Measurements from ENCODE around the gene FBXW4. TPM values are rescaled to one million over a fixed set of nuclear protein-coding genes. Genes with fewer than 3 reads are reported as not detected.

The FBXW4 gene
- total and polyA plus RNA-seq, 2 donors (not counting 1 experiment from before 2014, with no cell fraction given) = 32.7 to 60.8 TPM

DNA sequence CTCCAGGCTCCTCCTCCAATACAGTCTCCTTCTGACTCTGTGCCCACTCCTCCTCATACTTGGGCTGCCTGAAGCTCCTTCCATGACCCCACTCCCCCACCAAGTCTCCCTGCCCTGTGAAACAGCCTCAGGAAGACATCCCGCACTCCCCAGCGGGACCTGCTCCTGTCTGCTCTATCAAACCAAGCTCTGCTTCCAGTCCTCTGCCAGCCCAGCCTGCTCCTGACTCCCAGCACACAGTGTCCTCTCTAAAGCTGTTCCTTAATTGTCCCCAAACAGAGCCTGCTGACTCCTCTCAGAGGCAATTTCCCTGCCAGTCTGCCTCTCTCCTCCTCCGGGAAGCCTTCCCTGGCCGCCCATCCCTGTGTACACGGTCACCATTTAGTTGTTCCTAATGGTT is 116.8 kb downstream of the FBXW4 start:
- H3K36me3 ChIP-seq (ENCODE audit: control insufficient read depth, insufficient read depth, low read length) = peaks cover 11% of the 10 kb centered on the region
- no peak for TF ChIP-seq CTCF (conservative IDR thresholded peaks at IDR 0.05 in 1 of 2, IDR thresholded peaks at IDR 0.05 in 1 of 2; ENCODE audit: low read depth in 1 of 2, low read length in 2 of 2)
- TF ChIP-seq EZH2 (IDR thresholded peaks at IDR 0.05; ENCODE audit: low read length, missing control alignments) = no peak

GRCh38 chr10:101577121-101577871 is 117.7 kb downstream of the FBXW4 start:
- no peak overlapping the region for H2AFZ ChIP-seq (ENCODE audit: low read length)
- H3K4me1 ChIP-seq (ENCODE audit: control insufficient read depth, extremely low read depth, insufficient read depth, low read length) = no peaks in the 10 kb centered on the region
- peaks cover 8% of the 10 kb centered on the region for H3K36me3 ChIP-seq (ENCODE audit: control insufficient read depth, insufficient read depth, low read length)
- no peaks in the 10 kb centered on the region for H3K27me3 ChIP-seq (ENCODE audit: control insufficient read depth, insufficient read depth, low read length)
- H3K27ac ChIP-seq (ENCODE audit: insufficient read depth, low read length) = no peak overlapping the region
- no peak for DNase-seq (ENCODE audit: low read depth in 2 of 2)
- no peaks in the 10 kb centered on the region for H3K79me2 ChIP-seq (ENCODE audit: control insufficient read depth, insufficient read depth, low read length)
- H3K9me3 ChIP-seq (ENCODE audit: control insufficient read depth, insufficient read depth, low read depth, low read length) = peaks cover 2% of the 10 kb centered on the region
- no peak overlapping the region for H3K9ac ChIP-seq (ENCODE audit: insufficient read depth, low read length)
- no peak for TF ChIP-seq EZH2 (IDR thresholded peaks at IDR 0.05; ENCODE audit: low read length, missing control alignments)
- no peak for TF ChIP-seq CTCF (conservative IDR thresholded peaks at IDR 0.05 in 1 of 2, IDR thresholded peaks at IDR 0.05 in 1 of 2; ENCODE audit: low read depth in 1 of 2, low read length in 2 of 2)
- no peak overlapping the region for H3K4me3 ChIP-seq (replicated peaks in 1 of 4; ENCODE audit: control extremely low read depth in 1 of 4, insufficient read depth in 1 of 4, low read depth in 3 of 4, low read length in 4 of 4)
- H4K20me1 ChIP-seq (ENCODE audit: control insufficient read depth, extremely low read depth, insufficient read depth, low read length) = no peaks in the 10 kb centered on the region
- no peak overlapping the region for H3K4me2 ChIP-seq (ENCODE audit: extremely low read depth, insufficient read depth, low read length)

More for the DNA sequence above, 116.8 kb downstream of the FBXW4 start:
- Histone ChIP-seq H3K4me2 (ENCODE audit: extremely low read depth, insufficient read depth, low read length) (no peak overlapping the region), H3K27ac (ENCODE audit: insufficient read depth, low read length) (no peak overlapping the region), H3K4me3 (replicated peaks in 1 of 4; ENCODE audit: control extremely low read depth in 1 of 4, insufficient read depth in 1 of 4, low read depth in 3 of 4, low read length in 4 of 4) (no peak overlapping the region), H2AFZ (ENCODE audit: low read length) (no peak overlapping the region), H4K20me1 (ENCODE audit: control insufficient read depth, extremely low read depth, insufficient read depth, low read length) (no peaks in the 10 kb centered on the region), H3K4me1 (ENCODE audit: control insufficient read depth, extremely low read depth, insufficient read depth, low read length) (no peaks in the 10 kb centered on the region), H3K79me2 (ENCODE audit: control insufficient read depth, insufficient read depth, low read length) (no peaks in the 10 kb centered on the region), H3K9me3 (ENCODE audit: control insufficient read depth, insufficient read depth, low read depth, low read length) (no peaks in the 10 kb centered on the region), H3K9ac (ENCODE audit: insufficient read depth, low read length) (no peak overlapping the region), H3K27me3 (ENCODE audit: control insufficient read depth, insufficient read depth, low read length) (no peaks in the 10 kb centered on the region)
- no peak for DNase-seq (ENCODE audit: low read depth in 2 of 2)

- no peaks in the 10 kb centered on the region for H4K20me1 ChIP-seq (ENCODE audit: control insufficient read depth, extremely low read depth, insufficient read depth, low read length)
- no peaks in the 10 kb centered on the region for H3K27me3 ChIP-seq (ENCODE audit: control insufficient read depth, insufficient read depth, low read length)
- H3K4me2 ChIP-seq (ENCODE audit: extremely low read depth, insufficient read depth, low read length) = no peak overlapping the region
- peaks cover 2% of the 10 kb centered on the region for H3K9me3 ChIP-seq (ENCODE audit: control insufficient read depth, insufficient read depth, low read depth, low read length)
- no peaks in the 10 kb centered on the region for H3K4me1 ChIP-seq (ENCODE audit: control insufficient read depth, extremely low read depth, insufficient read depth, low read length)
- H3K27ac ChIP-seq (ENCODE audit: insufficient read depth, low read length) = no peak overlapping the region
- no peaks in the 10 kb centered on the region for H3K79me2 ChIP-seq (ENCODE audit: control insufficient read depth, insufficient read depth, low read length)
- peaks cover 8% of the 10 kb centered on the region for H3K36me3 ChIP-seq (ENCODE audit: control insufficient read depth, insufficient read depth, low read length)
- H3K9ac ChIP-seq (ENCODE audit: insufficient read depth, low read length) = no peak overlapping the region
- H3K4me3 ChIP-seq (replicated peaks in 1 of 4; ENCODE audit: control extremely low read depth in 1 of 4, insufficient read depth in 1 of 4, low read depth in 3 of 4, low read length in 4 of 4) = no peak overlapping the region
- H2AFZ ChIP-seq (ENCODE audit: low read length) = no peak overlapping the region
- DNase-seq (ENCODE audit: low read depth in 2 of 2) = peak; percentile 24 to 39
- TF ChIP-seq EZH2 (IDR thresholded peaks at IDR 0.05; ENCODE audit: low read length, missing control alignments) (no peak), CTCF (conservative IDR thresholded peaks at IDR 0.05 in 1 of 2, IDR thresholded peaks at IDR 0.05 in 1 of 2; ENCODE audit: low read depth in 1 of 2, low read length in 2 of 2) (no peak)
Observed at GRCh38 chr10:101576211-101576863, 118.6 kb downstream of the FBXW4 start.
